Measurements from ENCODE around the gene SPATA32. TPM values are rescaled to one million over a fixed set of nuclear protein-coding genes. Genes with fewer than 3 reads are reported as not detected.

Gene SPATA32
- total and polyA plus RNA-seq, 9 donors = 0.04 to 0.08 TPM; not detected in 7

GRCh38 chr17:45238155-45238774 is 23.6 kb downstream of the SPATA32 start:
- DNase-seq = no peak
- Histone ChIP-seq H3K4me3 (ENCODE audit: low read length) (no peak overlapping the region), H3K9me3 (replicated peaks; ENCODE audit: control insufficient read depth, low read depth, low read length) (no peaks in the 10 kb centered on the region), H3K36me3 (ENCODE audit: control insufficient read depth, insufficient read depth, low read length) (no peaks in the 10 kb centered on the region), H3K27me3 (ENCODE audit: control insufficient read depth, insufficient read depth, low read length) (peaks cover 72% of the 10 kb centered on the region), H3K27ac (ENCODE audit: low read length) (no peak overlapping the region), H3K4me1 (ENCODE audit: control insufficient read depth, insufficient read depth, low read length) (peaks cover 7% of the 10 kb centered on the region)
- WGBS (ENCODE audit: insufficient coverage) = 77% methylated on average over 7 of the region's 7 CpGs

- peaks cover 70% of the 10 kb centered on the region for H3K27me3 ChIP-seq (ENCODE audit: control insufficient read depth, insufficient read depth, low read length)
- H3K27ac ChIP-seq (ENCODE audit: low read length) = no peak overlapping the region
- H3K36me3 ChIP-seq (ENCODE audit: control insufficient read depth, insufficient read depth, low read length) = no peaks in the 10 kb centered on the region
- H3K9me3 ChIP-seq (replicated peaks; ENCODE audit: control insufficient read depth, low read depth, low read length) = no peaks in the 10 kb centered on the region
- peaks cover 7% of the 10 kb centered on the region for H3K4me1 ChIP-seq (ENCODE audit: control insufficient read depth, insufficient read depth, low read length)
- H3K4me3 ChIP-seq (ENCODE audit: low read length) = no peak overlapping the region
- 100% methylated on average over 1 of the region's 2 CpGs for WGBS (ENCODE audit: insufficient coverage)
- DNase-seq = no peak
Observed at GRCh38 chr17:45237686-45238085, 24.2 kb downstream of the SPATA32 start.

- Histone ChIP-seq H3K36me3 (ENCODE audit: control insufficient read depth, insufficient read depth, low read length) (no peaks in the 10 kb centered on the region), H3K27me3 (ENCODE audit: control insufficient read depth, insufficient read depth, low read length) (peaks cover 57% of the 10 kb centered on the region), H3K4me1 (ENCODE audit: control insufficient read depth, insufficient read depth, low read length) (peaks cover 10% of the 10 kb centered on the region), H3K9me3 (replicated peaks; ENCODE audit: control insufficient read depth, low read depth, low read length) (no peaks in the 10 kb centered on the region), H3K4me3 (ENCODE audit: low read length) (no peak overlapping the region), H3K27ac (ENCODE audit: low read length) (no peak overlapping the region)
- no peak for DNase-seq
- WGBS (ENCODE audit: insufficient coverage) = 70% methylated on average over 3 of the region's 5 CpGs
Observed at GRCh38 chr17:45236282-45236606, 25.6 kb downstream of the SPATA32 start.

- DNase-seq = peak; percentile 79
- Histone ChIP-seq H3K27me3 (ENCODE audit: control insufficient read depth, insufficient read depth, low read length) (peaks cover 51% of the 10 kb centered on the region), H3K9me3 (replicated peaks; ENCODE audit: control insufficient read depth, low read depth, low read length) (no peaks in the 10 kb centered on the region), H3K36me3 (ENCODE audit: control insufficient read depth, insufficient read depth, low read length) (no peaks in the 10 kb centered on the region), H3K4me3 (ENCODE audit: low read length) (no peak overlapping the region), H3K4me1 (ENCODE audit: control insufficient read depth, insufficient read depth, low read length) (peaks cover 14% of the 10 kb centered on the region), H3K27ac (ENCODE audit: low read length) (no peak overlapping the region)
- WGBS (ENCODE audit: insufficient coverage) = 40% methylated on average over 7 of the region's 20 CpGs
Observed at GRCh38 chr17:45235416-45236281, 26.2 kb downstream of the SPATA32 start.

GRCh38 chr17:45234641-45235415 is 27.1 kb downstream of the SPATA32 start:
- WGBS (ENCODE audit: insufficient coverage) = 10% methylated on average over 1 of the region's 6 CpGs
- Histone ChIP-seq H3K4me3 (ENCODE audit: low read length) (no peak overlapping the region), H3K27ac (ENCODE audit: low read length) (no peak overlapping the region), H3K4me1 (ENCODE audit: control insufficient read depth, insufficient read depth, low read length) (peaks cover 22% of the 10 kb centered on the region), H3K36me3 (ENCODE audit: control insufficient read depth, insufficient read depth, low read length) (no peaks in the 10 kb centered on the region), H3K27me3 (ENCODE audit: control insufficient read depth, insufficient read depth, low read length) (peaks cover 44% of the 10 kb centered on the region), H3K9me3 (replicated peaks; ENCODE audit: control insufficient read depth, low read depth, low read length) (no peaks in the 10 kb centered on the region)
- DNase-seq = no peak

GRCh38 chr17:45233423-45233924 is 28.4 kb downstream of the SPATA32 start:
- no peak overlapping the region for H3K4me3 ChIP-seq (ENCODE audit: low read length)
- no peak overlapping the region for H3K27ac ChIP-seq (ENCODE audit: low read length)
- peaks cover 36% of the 10 kb centered on the region for H3K4me1 ChIP-seq (ENCODE audit: control insufficient read depth, insufficient read depth, low read length)
- H3K36me3 ChIP-seq (ENCODE audit: control insufficient read depth, insufficient read depth, low read length) = no peaks in the 10 kb centered on the region
- no peaks in the 10 kb centered on the region for H3K9me3 ChIP-seq (replicated peaks; ENCODE audit: control insufficient read depth, low read depth, low read length)
- no peak for DNase-seq
- peaks cover 34% of the 10 kb centered on the region for H3K27me3 ChIP-seq (ENCODE audit: control insufficient read depth, insufficient read depth, low read length)
- 63% methylated on average over 8 of the region's 8 CpGs for WGBS (ENCODE audit: insufficient coverage)

- peaks cover 30% of the 10 kb centered on the region for H3K27me3 ChIP-seq (ENCODE audit: control insufficient read depth, insufficient read depth, low read length)
- H3K36me3 ChIP-seq (ENCODE audit: control insufficient read depth, insufficient read depth, low read length) = no peaks in the 10 kb centered on the region
- no peak for DNase-seq
- no peaks in the 10 kb centered on the region for H3K9me3 ChIP-seq (replicated peaks; ENCODE audit: control insufficient read depth, low read depth, low read length)
- peaks cover 43% of the 10 kb centered on the region for H3K4me1 ChIP-seq (ENCODE audit: control insufficient read depth, insufficient read depth, low read length)
- no peak overlapping the region for H3K27ac ChIP-seq (ENCODE audit: low read length)
- H3K4me3 ChIP-seq (ENCODE audit: low read length) = no peak overlapping the region
- 93% methylated on average over 4 of the region's 9 CpGs for WGBS (ENCODE audit: insufficient coverage)
Observed at GRCh38 chr17:45232514-45233422, 29.1 kb downstream of the SPATA32 start.

- WGBS (ENCODE audit: insufficient coverage) = 52% methylated on average over 19 of the region's 19 CpGs
- Histone ChIP-seq H3K27me3 (ENCODE audit: control insufficient read depth, insufficient read depth, low read length) (peaks cover 24% of the 10 kb centered on the region), H3K9me3 (replicated peaks; ENCODE audit: control insufficient read depth, low read depth, low read length) (no peaks in the 10 kb centered on the region), H3K4me1 (ENCODE audit: control insufficient read depth, insufficient read depth, low read length) (peaks cover 54% of the 10 kb centered on the region), H3K36me3 (ENCODE audit: control insufficient read depth, insufficient read depth, low read length) (no peaks in the 10 kb centered on the region), H3K27ac (ENCODE audit: low read length) (no peak overlapping the region), H3K4me3 (ENCODE audit: low read length) (no peak overlapping the region)
- DNase-seq = no peak
Observed at GRCh38 chr17:45231481-45232116, 30.3 kb downstream of the SPATA32 start.

- H3K27ac ChIP-seq (ENCODE audit: low read length) = no peak overlapping the region
- peak; percentile 69 for DNase-seq
- 34% methylated on average over 8 of the region's 12 CpGs for WGBS (ENCODE audit: insufficient coverage)
- H3K27me3 ChIP-seq (ENCODE audit: control insufficient read depth, insufficient read depth, low read length) = peaks cover 20% of the 10 kb centered on the region
- no peaks in the 10 kb centered on the region for H3K9me3 ChIP-seq (replicated peaks; ENCODE audit: control insufficient read depth, low read depth, low read length)
- no peak overlapping the region for H3K4me3 ChIP-seq (ENCODE audit: low read length)
- H3K4me1 ChIP-seq (ENCODE audit: control insufficient read depth, insufficient read depth, low read length) = peaks cover 60% of the 10 kb centered on the region
- no peaks in the 10 kb centered on the region for H3K36me3 ChIP-seq (ENCODE audit: control insufficient read depth, insufficient read depth, low read length)
Observed at GRCh38 chr17:45230787-45231480, 31.0 kb downstream of the SPATA32 start.

Measured in muscle of leg (tissue), 11 donors.